ENCODE measurements around the gene OR9Q2. TPM values are rescaled to one million over a fixed set of nuclear protein-coding genes. Genes with fewer than 3 reads are reported as not detected.

The OR9Q2 gene, protein sequence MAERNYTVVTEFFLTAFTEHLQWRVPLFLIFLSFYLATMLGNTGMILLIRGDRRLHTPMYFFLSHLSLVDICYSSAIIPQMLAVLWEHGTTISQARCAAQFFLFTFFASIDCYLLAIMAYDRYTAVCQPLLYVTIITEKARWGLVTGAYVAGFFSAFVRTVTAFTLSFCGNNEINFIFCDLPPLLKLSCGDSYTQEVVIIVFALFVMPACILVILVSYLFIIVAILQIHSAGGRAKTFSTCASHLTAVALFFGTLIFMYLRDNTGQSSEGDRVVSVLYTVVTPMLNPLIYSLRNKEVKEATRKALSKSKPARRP
- not detected for total RNA-seq

DNA sequence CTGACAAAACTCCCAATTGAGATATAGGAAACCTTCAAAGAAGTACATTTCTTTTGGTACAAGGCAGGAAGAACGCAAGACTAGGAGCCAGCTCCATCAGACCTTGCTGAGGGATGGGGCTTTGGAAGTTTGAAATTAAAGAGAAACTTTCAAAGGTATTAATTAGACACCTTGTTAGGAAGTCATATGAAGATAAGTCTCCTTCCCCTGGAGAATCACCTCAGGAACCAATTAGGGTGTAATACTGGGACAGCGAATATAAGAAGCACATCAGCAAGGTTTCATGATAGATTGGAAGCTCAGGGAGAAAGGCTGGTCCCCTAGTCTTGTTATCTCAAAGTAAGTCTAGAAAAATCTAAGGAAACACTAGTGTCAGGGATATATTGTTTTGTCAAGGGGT lies at the start of gene OR9Q2:
OR9Q2 (plus strand) TSS at position 301 of the 400 bp plus-strand sequence. CDS start 1,421 bp downstream, outside the sequence.
- no peaks in the 10 kb centered on the region for H3K27me3 ChIP-seq
- TF ChIP-seq, protein P1, sequence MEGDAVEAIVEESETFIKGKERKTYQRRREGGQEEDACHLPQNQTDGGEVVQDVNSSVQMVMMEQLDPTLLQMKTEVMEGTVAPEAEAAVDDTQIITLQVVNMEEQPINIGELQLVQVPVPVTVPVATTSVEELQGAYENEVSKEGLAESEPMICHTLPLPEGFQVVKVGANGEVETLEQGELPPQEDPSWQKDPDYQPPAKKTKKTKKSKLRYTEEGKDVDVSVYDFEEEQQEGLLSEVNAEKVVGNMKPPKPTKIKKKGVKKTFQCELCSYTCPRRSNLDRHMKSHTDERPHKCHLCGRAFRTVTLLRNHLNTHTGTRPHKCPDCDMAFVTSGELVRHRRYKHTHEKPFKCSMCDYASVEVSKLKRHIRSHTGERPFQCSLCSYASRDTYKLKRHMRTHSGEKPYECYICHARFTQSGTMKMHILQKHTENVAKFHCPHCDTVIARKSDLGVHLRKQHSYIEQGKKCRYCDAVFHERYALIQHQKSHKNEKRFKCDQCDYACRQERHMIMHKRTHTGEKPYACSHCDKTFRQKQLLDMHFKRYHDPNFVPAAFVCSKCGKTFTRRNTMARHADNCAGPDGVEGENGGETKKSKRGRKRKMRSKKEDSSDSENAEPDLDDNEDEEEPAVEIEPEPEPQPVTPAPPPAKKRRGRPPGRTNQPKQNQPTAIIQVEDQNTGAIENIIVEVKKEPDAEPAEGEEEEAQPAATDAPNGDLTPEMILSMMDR (IDR thresholded peaks at IDR 0.05) = no peak
- no peak for TF ChIP-seq POLR2A (IDR thresholded peaks at IDR 0.05)
- no peaks in the 10 kb centered on the region for H3K9me3 ChIP-seq
- no peaks in the 10 kb centered on the region for H3K36me3 ChIP-seq
- H3K4me1 ChIP-seq = no peaks in the 10 kb centered on the region
- H3K27ac ChIP-seq = no peak within 1 kb of the TSS
- intact Hi-C loops (cut with DNase I; ENCODE audit: low total_unique reads) = no loop called here
- H3K4me3 ChIP-seq = no peak within 1 kb of the TSS
- no peak for DNase-seq

DNA sequence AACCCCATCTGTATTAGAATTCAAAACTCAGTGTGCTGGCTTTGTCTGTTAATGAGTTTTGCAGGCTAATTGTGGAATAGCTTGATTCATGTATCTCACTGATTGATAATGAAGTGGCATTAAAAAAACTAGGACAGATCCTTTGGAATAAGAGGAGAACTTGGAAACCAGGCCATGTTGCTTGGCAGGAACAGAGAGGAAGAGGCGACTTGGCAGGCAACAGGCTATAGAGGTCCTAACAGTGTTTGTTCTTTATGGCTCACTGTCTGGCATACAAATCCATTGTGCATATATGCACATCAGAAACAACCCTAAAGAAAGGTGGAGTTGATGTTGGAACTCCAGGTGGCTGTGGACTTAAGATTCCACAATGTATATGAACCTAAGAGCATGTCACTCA lies 46.1 kb upstream of the OR9Q2 start:
- no peak overlapping the region for H3K27ac ChIP-seq
- no peaks in the 10 kb centered on the region for H3K4me1 ChIP-seq
- no peaks in the 10 kb centered on the region for H3K27me3 ChIP-seq
- no peak for DNase-seq
- no peaks in the 10 kb centered on the region for H3K36me3 ChIP-seq
- no peak for TF ChIP-seq POLR2A (IDR thresholded peaks at IDR 0.05)
- TF ChIP-seq, protein P1 (IDR thresholded peaks at IDR 0.05) = no peak
- no peaks in the 10 kb centered on the region for H3K9me3 ChIP-seq
- no peak overlapping the region for H3K4me3 ChIP-seq
- intact Hi-C loops (cut with DNase I; ENCODE audit: low total_unique reads) = no loop called here

DNA sequence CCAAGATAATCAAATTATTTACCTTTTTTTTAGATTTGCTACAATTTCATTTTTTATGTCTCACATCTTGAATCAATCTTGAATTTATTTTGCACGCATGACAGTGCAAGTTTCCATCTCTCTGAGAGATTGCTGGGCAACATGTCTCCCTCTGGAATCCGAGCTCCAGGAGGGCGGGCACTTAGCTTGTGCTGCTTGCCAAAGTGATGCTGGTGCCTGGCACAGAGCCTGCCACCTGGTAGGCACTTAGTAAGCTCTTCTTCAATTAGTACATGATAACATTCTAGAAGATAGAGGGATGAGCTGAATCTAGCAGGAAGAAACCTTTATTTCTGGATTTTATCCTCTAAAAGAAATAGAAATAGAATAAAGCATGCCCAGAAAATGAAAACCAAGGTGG lies 36.1 kb upstream of the OR9Q2 start:
- no peaks in the 10 kb centered on the region for H3K27me3 ChIP-seq
- H3K4me3 ChIP-seq = no peak overlapping the region
- H3K36me3 ChIP-seq = no peaks in the 10 kb centered on the region
- no peaks in the 10 kb centered on the region for H3K9me3 ChIP-seq
- no peak for DNase-seq
- no peak overlapping the region for H3K27ac ChIP-seq
- no peak for TF ChIP-seq POLR2A (IDR thresholded peaks at IDR 0.05)
- TF ChIP-seq, protein P1 (IDR thresholded peaks at IDR 0.05) = no peak
- intact Hi-C loops (cut with DNase I; ENCODE audit: low total_unique reads) = no loop called here
- no peaks in the 10 kb centered on the region for H3K4me1 ChIP-seq

DNA sequence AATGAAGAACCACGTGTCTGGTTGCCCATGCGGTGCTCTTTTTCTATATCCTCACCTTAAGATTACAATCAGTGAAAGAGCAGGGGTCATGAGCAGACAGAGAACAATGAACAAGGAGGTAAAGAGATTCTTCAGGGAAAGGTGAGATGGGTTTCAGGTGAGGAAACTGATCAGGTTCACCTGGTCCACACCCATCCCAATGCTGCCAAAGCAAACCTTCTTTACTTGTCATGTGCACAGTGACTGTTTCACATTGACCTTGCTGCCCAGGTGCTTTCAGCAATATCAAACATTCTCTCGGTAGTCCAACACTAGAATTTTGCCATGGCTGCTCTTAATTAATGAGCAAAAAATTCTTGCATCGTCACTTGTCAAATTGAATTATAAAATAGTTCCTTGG lies 24.5 kb upstream of the OR9Q2 start:
- no peak overlapping the region for H3K4me3 ChIP-seq
- intact Hi-C loops (cut with DNase I; ENCODE audit: low total_unique reads) = no loop called here
- no peaks in the 10 kb centered on the region for H3K27me3 ChIP-seq
- H3K4me1 ChIP-seq = no peaks in the 10 kb centered on the region
- H3K36me3 ChIP-seq = no peaks in the 10 kb centered on the region
- TF ChIP-seq POLR2A (IDR thresholded peaks at IDR 0.05) = no peak
- TF ChIP-seq, protein P1 (IDR thresholded peaks at IDR 0.05) = no peak
- no peaks in the 10 kb centered on the region for H3K9me3 ChIP-seq
- no peak for DNase-seq
- no peak overlapping the region for H3K27ac ChIP-seq

DNA sequence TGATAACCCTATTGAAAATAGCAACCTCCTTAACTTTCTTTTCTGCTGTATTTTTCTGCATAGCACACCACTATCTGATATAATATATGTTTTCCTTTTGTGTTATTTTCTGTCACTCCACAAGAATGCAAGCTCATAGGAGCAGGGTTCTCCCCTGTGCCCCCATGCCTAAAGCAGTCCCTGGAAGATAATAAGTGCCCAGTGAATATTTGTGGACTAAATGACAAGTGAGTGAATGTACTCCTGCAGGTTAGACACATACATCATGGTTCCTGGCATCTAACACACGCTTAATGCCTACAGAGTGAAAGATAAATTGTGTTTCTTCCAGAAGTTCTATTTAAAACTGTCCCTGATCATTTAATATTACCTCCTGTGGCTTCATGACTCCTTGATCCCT lies 23.9 kb upstream of the OR9Q2 start:
- DNase-seq = no peak
- Histone ChIP-seq H3K4me1 (no peaks in the 10 kb centered on the region), H3K27ac (no peak overlapping the region), H3K36me3 (no peaks in the 10 kb centered on the region), H3K9me3 (no peaks in the 10 kb centered on the region), H3K4me3 (no peak overlapping the region), H3K27me3 (no peaks in the 10 kb centered on the region)
- TF ChIP-seq, protein P1 (IDR thresholded peaks at IDR 0.05) = no peak
- no peak for TF ChIP-seq POLR2A (IDR thresholded peaks at IDR 0.05)
- intact Hi-C loops (cut with DNase I; ENCODE audit: low total_unique reads) = no loop called here

Data from uterus (tissue), 4 donors.